C4-2B (cell line): ENCODE results near the gene FGF18.

ENCODE experiments used
- CTCF ChIP-seq: fragments of 450-650 bp; conservative IDR thresholded peaks from 2 replicates; pipeline ENCODE4 v1.5.1; 2017; ENCODE audit warnings: mild to moderate bottlenecking
- ZFX ChIP-seq: fragments of 450-650 bp; IDR thresholded peaks from 2 replicates; pipeline ENCODE4 v1.6.1; 2017

- TF ChIP-seq CTCF (no peak), ZFX (no peak)
These were observed 6.8 kb downstream of the FGF18 start for GRCh38 chr5:171426266-171426665.
